ENCODE data around the gene FLG2.
"Not testable (repeated sequence)": the region's sequence is repeated elsewhere in the genome, so short reads cannot be mapped to it uniquely, and the experiment has no call there.

Gene FLG2

GRCh38 chr1:152313319-152313801 lies 46.4 kb downstream of the FLG2 start:
- FAIRE-seq (no peak), DNase-seq (ENCODE audit: insufficient read length, low spot score) (no peak)

GRCh38 chr1:152312169-152312568 lies 47.6 kb downstream of the FLG2 start:
- DNase-seq (ENCODE audit: insufficient read length, low spot score); FAIRE-seq: not testable (repeated sequence)

GRCh38 chr1:152309955-152310354 lies 49.9 kb downstream of the FLG2 start:
- no peak for DNase-seq (ENCODE audit: insufficient read length, low spot score)
- no peak for FAIRE-seq

GRCh38 chr1:152309320-152309901 lies 50.4 kb downstream of the FLG2 start:
- not testable (repeated sequence) for DNase-seq (ENCODE audit: insufficient read length, low spot score); FAIRE-seq

GRCh38 chr1:152308758-152309157 lies 51.0 kb downstream of the FLG2 start:
- not testable (repeated sequence) for DNase-seq (ENCODE audit: insufficient read length, low spot score); FAIRE-seq

- FAIRE-seq; DNase-seq (ENCODE audit: insufficient read length, low spot score): not testable (repeated sequence)
Observed at GRCh38 chr1:152307970-152308369, 51.8 kb downstream of the FLG2 start.

GRCh38 chr1:152306123-152306522 lies 53.7 kb downstream of the FLG2 start:
- not testable (repeated sequence) for DNase-seq (ENCODE audit: insufficient read length, low spot score); FAIRE-seq

GRCh38 chr1:152304773-152305172 lies 55.0 kb downstream of the FLG2 start:
- not testable (repeated sequence) for FAIRE-seq

GRCh38 chr1:152303139-152303872 lies 56.5 kb downstream of the FLG2 start:
- DNase-seq (ENCODE audit: insufficient read length, low spot score); FAIRE-seq: not testable (repeated sequence)

More at GRCh38 chr1:152304773-152305172, 55.0 kb downstream of the FLG2 start:
- DNase-seq (ENCODE audit: insufficient read length, low spot score), result not testable (repeated sequence)
